K562 (cell line): ENCODE results near the gene NPB. TPM values are rescaled to one million over a fixed set of nuclear protein-coding genes. Genes with fewer than 3 reads are reported as not detected.
A peak's percentile ranks its signal among the peaks of the same experiment; 100 is the strongest.

Experiments used
- ARID2 ChIP-seq: fragments of 450-650 bp; IDR thresholded peaks from 2 replicates; pipeline ENCODE4 v1.6.1; 2017; ENCODE audit warnings: antibody characterized with exemption, mild to moderate bottlenecking
- BRCA1 ChIP-seq, 2 experiments: fragments of 450-650 bp in 1 of 2; sonication (generic) in 1 of 2; formaldehyde crosslinking in 1 of 2; IDR thresholded peaks; 2 replicates each; pipeline versions ENCODE4 v1.5.0 to v1.6.1; 2017 to 2020; ENCODE audit warnings: mild to moderate bottlenecking in 1 of 2, missing genetic modification reagents in 1 of 2
- E2F1 ChIP-seq: sonication (generic); formaldehyde crosslinking; IDR thresholded peaks from 2 replicates; pipeline ENCODE4 v1.8.1; 2023; ENCODE audit warnings: mild to moderate bottlenecking, missing genetic modification reagents, moderate library complexity
- FOXJ3 ChIP-seq: sonication (generic); formaldehyde crosslinking; IDR thresholded peaks from 2 replicates; pipeline ENCODE4 v1.4.0; 2020; ENCODE audit warnings: mild to moderate bottlenecking, missing genetic modification reagents
- NR3C1 ChIP-seq: sonication (generic); formaldehyde crosslinking; IDR thresholded peaks from 2 replicates; pipeline ENCODE4 v1.8.1; 2022; ENCODE audit warnings: missing genetic modification reagents
- RBFOX2 ChIP-seq: fragments of 200-400 bp; formaldehyde crosslinking; IDR thresholded peaks from 2 replicates; pipeline ENCODE4 v1.6.1; 2017; ENCODE audit warnings: low read depth, mild to moderate bottlenecking, low read length, moderate library complexity
- RFX5 ChIP-seq: IDR thresholded peaks from 2 replicates; pipeline ENCODE4 v1.6.1; 2011; ENCODE audit warnings: low read depth, mild to moderate bottlenecking, improper control_type of control experiment, low read length
- SMARCA4 ChIP-seq: fragments of 450-650 bp; IDR thresholded peaks from 2 replicates; pipeline ENCODE4 v1.6.1; 2016
- STAT5A ChIP-seq: IDR thresholded peaks from 2 replicates; pipeline ENCODE4 v1.6.1; 2012; ENCODE audit warnings: low read length, inconsistent platforms, borderline replicate concordance
- TCF3 ChIP-seq: sonication (generic); formaldehyde crosslinking; IDR thresholded peaks from 2 replicates; pipeline ENCODE4 v1.4.0; 2020; ENCODE audit warnings: mild to moderate bottlenecking, missing genetic modification reagents
- VEZF1 ChIP-seq: fragments of 200-800 bp; sonication (Bioruptor generic); IDR thresholded peaks from 2 replicates; pipeline ENCODE4 v1.6.1; 2017; ENCODE audit warnings: missing genetic modification characterization, missing compliant biosample characterization
- ZBTB49 ChIP-seq: sonication (generic); formaldehyde crosslinking; IDR thresholded peaks from 2 replicates; pipeline ENCODE4 v1.8.0; 2022; ENCODE audit warnings: missing genetic modification reagents, mild to moderate bottlenecking, borderline replicate concordance
- ZBTB8A ChIP-seq: fragments of 450-650 bp; IDR thresholded peaks from 2 replicates; pipeline ENCODE4 v1.6.1; 2018; ENCODE audit warnings: mild to moderate bottlenecking, moderate library complexity; ENCODE audit not compliant: partially characterized antibody
- ZNF57 ChIP-seq: fragments of 450-650 bp; formaldehyde crosslinking; IDR thresholded peaks from 2 replicates; pipeline ENCODE4 v1.4.0; 2020; ENCODE audit warnings: mild to moderate bottlenecking, moderate library complexity
- polyA plus RNA-seq, 8 experiments: library from polyadenylated mRNA; depleted of rRNA in 4 of 8; stranded (reverse) in 5 of 8; unstranded in 3 of 8; fragments of >200 nt; fragmentation: Nextera tagmentation in 2 of 8; fragmentation: Illumina TruSeq in 1 of 8; extraction: Ambion mirVana in 2 of 8; extraction: Trizol in 1 of 8; gene quantifications; 2 replicates each; pipeline versions ENCODE4 v1.2.1 to v1.2.3, GENCODE V29; 2011 to 2014; ENCODE audit warnings: inconsistent platforms in 1 of 8, missing spikeins in 1 of 8
- total RNA-seq, 7 experiments: library from RNA; depleted of rRNA in 6 of 7; stranded (reverse); fragments of >200 nt in 6 of 7; fragmentation: Illumina TruSeq in 2 of 7; extraction: Trizol in 2 of 7; gene quantifications; 2 replicates each; pipeline versions ENCODE4 v1.2.1 to v1.2.3, GENCODE V29; 2011 to 2021; ENCODE audit warnings: low replicate concordance in 1 of 7
- TF ChIP-seq, protein P1 (sequence below), 2 experiments: fragments of 450-650 bp in 1 of 2; IDR thresholded peaks; 2 replicates each; pipeline ENCODE4 v1.6.1; 2011 to 2017; ENCODE audit warnings: low read depth in 2 of 2, antibody characterized with exemption in 1 of 2, borderline replicate concordance in 1 of 2, low read length in 1 of 2, mild to moderate bottlenecking in 1 of 2, mixed read lengths in 1 of 2; ENCODE audit not compliant: control insufficient read depth in 1 of 2

NPB gene
- total and polyA plus RNA-seq, 9 of the 15 experiments (the other 6 are each of a cell fraction or from before 2014, with no cell fraction given), result 0.03 to 0.61 (median 0.14) TPM; not detected in 2

DNA sequence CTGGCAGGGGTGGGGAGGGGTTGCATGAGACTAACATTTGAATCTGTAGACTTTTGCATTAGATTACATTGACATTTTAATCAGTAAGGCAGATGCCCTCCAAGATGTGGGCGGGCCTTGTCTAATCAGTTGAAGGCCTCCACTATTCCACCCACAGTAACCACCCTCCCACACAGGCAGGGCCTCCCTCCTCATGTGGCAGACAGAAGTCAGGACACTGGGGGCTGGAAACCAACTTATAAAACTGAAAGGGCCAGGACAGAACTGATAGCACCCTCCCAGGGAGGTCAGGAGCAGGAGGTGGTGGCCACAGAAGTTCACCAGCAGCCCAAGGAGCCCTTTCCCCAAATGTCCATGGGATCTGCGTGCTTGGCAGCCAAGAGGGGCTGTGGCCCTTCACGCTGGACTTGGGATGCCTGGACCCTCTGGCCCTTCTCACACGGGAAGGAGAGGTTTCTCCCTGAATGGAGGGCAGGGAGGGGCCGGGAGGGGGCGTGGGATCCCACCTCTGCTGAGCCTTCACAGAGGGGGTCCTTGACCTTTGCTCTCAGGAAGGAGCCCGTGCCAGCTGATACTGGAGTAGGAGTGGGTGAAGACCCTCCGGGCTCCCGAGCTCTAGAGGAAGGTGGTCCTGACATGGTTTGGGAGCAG, 30.4 kb downstream of the NPB start (continued):
- TF ChIP-seq FOXJ3 (CRISPR knock-in tag) (no peak), VEZF1 (CRISPR knock-in tag) (peak; percentile 45), TCF3 (peak; percentile 64), ZNF57 (no peak), BRCA1 (IDR thresholded peaks at IDR 0.05) (no peak), BRCA1 (CRISPR knock-in tag; IDR thresholded peaks at IDR 0.05) (no peak), ZBTB8A (no peak), STAT5A (0 out of 2 replicates have a peak, but pooled peaks have one; percentile 28), RFX5 (no peak), ZBTB49 (CRISPR knock-in tag) (no peak), RBFOX2 (peak; percentile 16; the same call in 1 of the 2 replicates), ARID2 (no peak), E2F1 (no peak), SMARCA4 (0 out of 2 replicates have a peak, but pooled peaks have one; percentile 19), NR3C1 (CRISPR knock-in tag) (no peak)
- TF ChIP-seq, protein P1, sequence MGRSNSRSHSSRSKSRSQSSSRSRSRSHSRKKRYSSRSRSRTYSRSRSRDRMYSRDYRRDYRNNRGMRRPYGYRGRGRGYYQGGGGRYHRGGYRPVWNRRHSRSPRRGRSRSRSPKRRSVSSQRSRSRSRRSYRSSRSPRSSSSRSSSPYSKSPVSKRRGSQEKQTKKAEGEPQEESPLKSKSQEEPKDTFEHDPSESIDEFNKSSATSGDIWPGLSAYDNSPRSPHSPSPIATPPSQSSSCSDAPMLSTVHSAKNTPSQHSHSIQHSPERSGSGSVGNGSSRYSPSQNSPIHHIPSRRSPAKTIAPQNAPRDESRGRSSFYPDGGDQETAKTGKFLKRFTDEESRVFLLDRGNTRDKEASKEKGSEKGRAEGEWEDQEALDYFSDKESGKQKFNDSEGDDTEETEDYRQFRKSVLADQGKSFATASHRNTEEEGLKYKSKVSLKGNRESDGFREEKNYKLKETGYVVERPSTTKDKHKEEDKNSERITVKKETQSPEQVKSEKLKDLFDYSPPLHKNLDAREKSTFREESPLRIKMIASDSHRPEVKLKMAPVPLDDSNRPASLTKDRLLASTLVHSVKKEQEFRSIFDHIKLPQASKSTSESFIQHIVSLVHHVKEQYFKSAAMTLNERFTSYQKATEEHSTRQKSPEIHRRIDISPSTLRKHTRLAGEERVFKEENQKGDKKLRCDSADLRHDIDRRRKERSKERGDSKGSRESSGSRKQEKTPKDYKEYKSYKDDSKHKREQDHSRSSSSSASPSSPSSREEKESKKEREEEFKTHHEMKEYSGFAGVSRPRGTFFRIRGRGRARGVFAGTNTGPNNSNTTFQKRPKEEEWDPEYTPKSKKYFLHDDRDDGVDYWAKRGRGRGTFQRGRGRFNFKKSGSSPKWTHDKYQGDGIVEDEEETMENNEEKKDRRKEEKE (IDR thresholded peaks at IDR 0.05; ENCODE audit: borderline replicate concordance in 1 of 2, control insufficient read depth in 1 of 2, low read depth in 2 of 2, low read length in 1 of 2), result no peak
